MCF 10A (cell line): ENCODE measurements around the gene EFNA2. TPM values are rescaled to one million over a fixed set of nuclear protein-coding genes. Genes with fewer than 3 reads are reported as not detected.

Source experiments
- BruUV-seq: library from RNA; stranded (reverse); fragments of 400-500 nt; replicated peaks from 2 replicates; lab custom pipeline; 2021; lab: Mats Ljungman, UMichigan
- CTCF ChIA-PET: fragments of 300-600 bp; sonication (Branson Sonifier 250); formaldehyde crosslinking; extraction: SDS; loops from one replicate; lab custom pipeline; 2021; ENCODE audit warnings: antibody characterized with exemption, inconsistent platforms; lab: Yijun Ruan, JAX
- POLR2A ChIA-PET: fragments of 300-600, 350-650 bp; sonication (Branson Sonifier 250); formaldehyde crosslinking; extraction: SDS; loops from one replicate; lab custom pipeline; 2020; ENCODE audit warnings: antibody characterized with exemption, inconsistent platforms; lab: Yijun Ruan, JAX
- DNase-seq: peaks from one replicate; pipeline ENCODE4 v3.0.0-alpha.2; 2018; ENCODE audit not compliant: unreplicated experiment
- H3K27ac Mint-ChIP-seq: one replicate; pipeline ENCODE4 v1.8.0; 2022; ENCODE audit warnings: mild to moderate bottlenecking, low read depth, mixed read lengths; ENCODE audit not compliant: unreplicated experiment
- H3K27me3 Mint-ChIP-seq: one replicate; pipeline ENCODE4 v1.8.0; 2022; ENCODE audit warnings: mixed read lengths; ENCODE audit not compliant: insufficient read depth, unreplicated experiment
- H3K36me3 Mint-ChIP-seq: one replicate; pipeline ENCODE4 v1.8.0; 2022; ENCODE audit warnings: mild to moderate bottlenecking, moderate library complexity, mixed read lengths; ENCODE audit not compliant: insufficient read depth, unreplicated experiment
- H3K4me1 Mint-ChIP-seq: one replicate; pipeline ENCODE4 v1.8.0; 2022; ENCODE audit warnings: mixed read lengths; ENCODE audit not compliant: insufficient read depth, unreplicated experiment
- H3K4me3 Mint-ChIP-seq: one replicate; pipeline ENCODE4 v1.8.0; 2022; ENCODE audit warnings: mild to moderate bottlenecking, moderate library complexity, mixed read lengths; ENCODE audit not compliant: unreplicated experiment
- H3K9me3 Mint-ChIP-seq: one replicate; pipeline ENCODE4 v1.8.0; 2022; ENCODE audit warnings: mixed read lengths; ENCODE audit not compliant: unreplicated experiment
- CTCF ChIP-seq: fragments of 200-600 bp; IDR thresholded peaks from one replicate; pipeline ENCODE4 v1.8.0; 2022; ENCODE audit warnings: antibody characterized with exemption, mild to moderate bottlenecking; ENCODE audit not compliant: unreplicated experiment
- intact Hi-C: fragments of 100-400 bp; cut with micrococcal nuclease; formaldehyde crosslinking; loops from 2 replicates; pipeline ENCODE4 v1.14.1; 2022
- total RNA-seq: library from RNA; stranded (reverse); gene quantifications from 2 replicates; pipeline ENCODE4 v1.2.3, GENCODE V29; 2022

The EFNA2 gene
- total RNA-seq, 1 experiment from 2014 or later: not detected

GRCh38 chr19:1312767-1313694 lies 27.4 kb downstream of the EFNA2 start:
- CTCF ChIA-PET: interaction anchor here (0.6 to 0.9 kb wide), 4 partner anchors 36 to 60 kb away, joined by 3 to 4 read pairs (median 3); no protein-coding TSS in a partner anchor
- no peak overlapping the region for H3K27ac Mint-ChIP-seq

GRCh38 chr19:1313695-1314613 lies 28.3 kb downstream of the EFNA2 start:
- BruUV-seq: no TSS peak
- Mint-ChIP-seq H3K4me1 (no peaks in the 10 kb centered on the region), H3K27ac (no peak overlapping the region), H3K4me3 (no peak overlapping the region), H3K36me3 (peaks cover 6% of the 10 kb centered on the region), H3K27me3 (no peaks in the 10 kb centered on the region), H3K9me3 (no peaks in the 10 kb centered on the region)
- POLR2A ChIA-PET: interaction anchor here (0.6 to 1.0 kb wide), 2 partner anchors 39 to 277 kb away, joined by 3 read pairs; partner anchors contain the start of gene FAM174C
- intact Hi-C loops: loop anchor here (10.0 kb wide), 1 partner anchor 71 kb away; the partner anchor contains the start of gene NDUFS7
- CTCF ChIA-PET: interaction anchor here (0.6 to 1.5 kb wide), 8 partner anchors 11 to 131 kb away, joined by 3 to 4 read pairs (median 3); no protein-coding TSS in a partner anchor
- DNase-seq: no peak
- no peak for TF ChIP-seq CTCF

More at GRCh38 chr19:1312767-1313694, 27.4 kb downstream of the EFNA2 start:
- H3K27me3 Mint-ChIP-seq: no peaks in the 10 kb centered on the region
- H3K4me3 Mint-ChIP-seq: no peak overlapping the region
- TF ChIP-seq CTCF: no peak
- peak; percentile 62 for DNase-seq
- no TSS peak for BruUV-seq
- no peaks in the 10 kb centered on the region for H3K9me3 Mint-ChIP-seq
- H3K36me3 Mint-ChIP-seq: peaks cover 3% of the 10 kb centered on the region
- H3K4me1 Mint-ChIP-seq: no peaks in the 10 kb centered on the region
- POLR2A ChIA-PET: interaction anchor here (0.6 to 1.5 kb wide), 2 partner anchors 38 to 42 kb away, joined by 3 to 4 read pairs; partner anchors contain the start of gene FAM174C
- intact Hi-C loops: loop anchor here (10.0 kb wide), 1 partner anchor 72 kb away; the partner anchor contains the start of gene NDUFS7

- peak; percentile 83 for TF ChIP-seq CTCF
- H3K9me3 Mint-ChIP-seq: no peaks in the 10 kb centered on the region
- CTCF ChIA-PET: interaction anchor here (0.6 to 1.5 kb wide), 16 partner anchors 10 to 137 kb away, joined by 3 to 6 read pairs (median 3); no protein-coding TSS in a partner anchor
- peak; percentile 56 for DNase-seq
- intact Hi-C loops: loop anchor here (10.0 kb wide), 1 partner anchor 69 kb away; the partner anchor contains the start of gene NDUFS7
- H3K27ac Mint-ChIP-seq: peak overlapping the region; percentile 59
- peaks cover 6% of the 10 kb centered on the region for H3K36me3 Mint-ChIP-seq
- POLR2A ChIA-PET: interaction anchor here (0.9 to 1.5 kb wide), 3 partner anchors 9 to 67 kb away, joined by 3 to 7 read pairs (median 5); a partner anchor contains a TSS
- H3K27me3 Mint-ChIP-seq: no peaks in the 10 kb centered on the region
- no peak overlapping the region for H3K4me3 Mint-ChIP-seq
- H3K4me1 Mint-ChIP-seq: no peaks in the 10 kb centered on the region
- BruUV-seq: no TSS peak
Measured at GRCh38 chr19:1315470-1316166, 29.9 kb downstream of the EFNA2 start.
